ENCODE measurements around the gene STX4.

Gene STX4

GRCh38 chr16:31010585-31011325 is 22.6 kb upstream of the STX4 start, which contains the start of gene STX1B:
TSS of gene STX1B (minus strand) at chr16:31010638. CDS start at chr16:31010396, 242 bp downstream.
- TF ChIP-seq TAF1 (IDR thresholded peaks at IDR 0.05; ENCODE audit: borderline replicate concordance, insufficient read depth, low read length) (no peak), POLR2AphosphoS5 (IDR thresholded peaks at IDR 0.05; ENCODE audit: low read depth, low read length) (no peak), FOXP2 (optimal IDR thresholded peaks at IDR 0.05; ENCODE audit: borderline replicate concordance, extremely low read depth, extremely low read length, insufficient read depth) (no peak), SIN3A (IDR thresholded peaks at IDR 0.05; ENCODE audit: borderline replicate concordance, insufficient read depth, low read length) (no peak)
- TF ChIP-seq, protein P1, sequence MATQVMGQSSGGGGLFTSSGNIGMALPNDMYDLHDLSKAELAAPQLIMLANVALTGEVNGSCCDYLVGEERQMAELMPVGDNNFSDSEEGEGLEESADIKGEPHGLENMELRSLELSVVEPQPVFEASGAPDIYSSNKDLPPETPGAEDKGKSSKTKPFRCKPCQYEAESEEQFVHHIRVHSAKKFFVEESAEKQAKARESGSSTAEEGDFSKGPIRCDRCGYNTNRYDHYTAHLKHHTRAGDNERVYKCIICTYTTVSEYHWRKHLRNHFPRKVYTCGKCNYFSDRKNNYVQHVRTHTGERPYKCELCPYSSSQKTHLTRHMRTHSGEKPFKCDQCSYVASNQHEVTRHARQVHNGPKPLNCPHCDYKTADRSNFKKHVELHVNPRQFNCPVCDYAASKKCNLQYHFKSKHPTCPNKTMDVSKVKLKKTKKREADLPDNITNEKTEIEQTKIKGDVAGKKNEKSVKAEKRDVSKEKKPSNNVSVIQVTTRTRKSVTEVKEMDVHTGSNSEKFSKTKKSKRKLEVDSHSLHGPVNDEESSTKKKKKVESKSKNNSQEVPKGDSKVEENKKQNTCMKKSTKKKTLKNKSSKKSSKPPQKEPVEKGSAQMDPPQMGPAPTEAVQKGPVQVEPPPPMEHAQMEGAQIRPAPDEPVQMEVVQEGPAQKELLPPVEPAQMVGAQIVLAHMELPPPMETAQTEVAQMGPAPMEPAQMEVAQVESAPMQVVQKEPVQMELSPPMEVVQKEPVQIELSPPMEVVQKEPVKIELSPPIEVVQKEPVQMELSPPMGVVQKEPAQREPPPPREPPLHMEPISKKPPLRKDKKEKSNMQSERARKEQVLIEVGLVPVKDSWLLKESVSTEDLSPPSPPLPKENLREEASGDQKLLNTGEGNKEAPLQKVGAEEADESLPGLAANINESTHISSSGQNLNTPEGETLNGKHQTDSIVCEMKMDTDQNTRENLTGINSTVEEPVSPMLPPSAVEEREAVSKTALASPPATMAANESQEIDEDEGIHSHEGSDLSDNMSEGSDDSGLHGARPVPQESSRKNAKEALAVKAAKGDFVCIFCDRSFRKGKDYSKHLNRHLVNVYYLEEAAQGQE (IDR thresholded peaks at IDR 0.05; ENCODE audit: insufficient read depth in 1 of 2, low read depth in 2 of 2, low read length in 2 of 2), result no peak

DNA sequence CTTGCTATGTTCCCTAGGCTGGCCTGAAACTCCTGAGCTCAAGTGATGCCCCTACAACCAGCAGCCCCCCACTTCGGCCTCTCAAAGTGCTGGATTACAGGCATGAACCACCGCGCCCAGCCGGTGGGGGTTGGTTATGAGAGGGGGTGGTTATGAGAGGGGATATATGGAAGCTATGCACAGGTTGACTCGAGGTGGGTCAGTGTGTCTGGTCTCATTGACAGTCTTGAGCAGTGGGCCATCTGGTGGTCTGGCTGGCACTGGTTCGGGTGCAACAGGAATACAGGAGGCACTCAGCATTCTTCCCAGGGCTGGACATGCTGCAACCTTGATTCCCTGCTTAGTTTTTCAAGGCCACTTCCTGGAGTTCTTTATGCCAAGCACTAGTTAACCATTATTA is 17.3 kb upstream of the STX4 start:
- TF ChIP-seq TAF1 (IDR thresholded peaks at IDR 0.05; ENCODE audit: borderline replicate concordance, insufficient read depth, low read length) (no peak), POLR2AphosphoS5 (IDR thresholded peaks at IDR 0.05; ENCODE audit: low read depth, low read length) (no peak), SIN3A (IDR thresholded peaks at IDR 0.05; ENCODE audit: borderline replicate concordance, insufficient read depth, low read length) (no peak)
- TF ChIP-seq, protein P1 (IDR thresholded peaks at IDR 0.05; ENCODE audit: insufficient read depth in 1 of 2, low read depth in 2 of 2, low read length in 2 of 2), result no peak

GRCh38 chr16:31020536-31020935 is 12.8 kb upstream of the STX4 start:
- no peak for TF ChIP-seq POLR2AphosphoS5 (IDR thresholded peaks at IDR 0.05; ENCODE audit: low read depth, low read length)
- TF ChIP-seq SIN3A (IDR thresholded peaks at IDR 0.05; ENCODE audit: borderline replicate concordance, insufficient read depth, low read length), result no peak
- TF ChIP-seq, protein P1 (IDR thresholded peaks at IDR 0.05; ENCODE audit: insufficient read depth in 1 of 2, low read depth in 2 of 2, low read length in 2 of 2), result no peak
- TF ChIP-seq TAF1 (IDR thresholded peaks at IDR 0.05; ENCODE audit: borderline replicate concordance, insufficient read depth, low read length), result no peak

GRCh38 chr16:31022544-31023251 is 10.7 kb upstream of the STX4 start:
- TF ChIP-seq, protein P1 (IDR thresholded peaks at IDR 0.05; ENCODE audit: insufficient read depth in 1 of 2, low read depth in 2 of 2, low read length in 2 of 2), result no peak
- no peak for TF ChIP-seq SIN3A (IDR thresholded peaks at IDR 0.05; ENCODE audit: borderline replicate concordance, insufficient read depth, low read length)
